ENCODE data around the gene CDH4. TPM values are rescaled to one million over a fixed set of nuclear protein-coding genes. Genes with fewer than 3 reads are reported as not detected.

Gene CDH4
- polyA plus RNA-seq, 1 donor (not counting 4 experiments of a cell fraction or from before 2014, with no cell fraction given) = 2.2 TPM

GRCh38 chr20:61354901-61355495 lies 102.9 kb downstream of the CDH4 start:
- no peak for DNase-seq (ENCODE audit: low read depth, low spot score)
- Histone ChIP-seq H3K79me2 (ENCODE audit: control insufficient read depth, insufficient read depth, low read length) (no peaks in the 10 kb centered on the region), H3K27me3 (ENCODE audit: control insufficient read depth, extremely low read depth, insufficient read depth, low read length) (no peaks in the 10 kb centered on the region), H3K4me1 (ENCODE audit: control insufficient read depth, extremely low read depth, insufficient read depth, low read length) (peaks cover 30% of the 10 kb centered on the region), H3K27ac (ENCODE audit: control insufficient read depth, insufficient read depth, low read length) (no peak overlapping the region), H3K4me3 (ENCODE audit: control insufficient read depth in 2 of 3, extremely low read depth in 1 of 3, insufficient read depth in 2 of 3, low read depth in 1 of 3, low read length in 3 of 3) (no peak overlapping the region), H3K9ac (ENCODE audit: control insufficient read depth, extremely low read depth, insufficient read depth, low read length) (no peak overlapping the region), H3K9me1 (ENCODE audit: control insufficient read depth, extremely low read depth, insufficient read depth, low read length) (peaks cover 4% of the 10 kb centered on the region), H3K9me3 (ENCODE audit: control insufficient read depth, low read depth, low read length) (no peaks in the 10 kb centered on the region), H4K20me1 (ENCODE audit: control insufficient read depth, extremely low read depth, insufficient read depth, low read length) (peaks cover 19% of the 10 kb centered on the region), H3K4me2 (ENCODE audit: control insufficient read depth, extremely low read depth, insufficient read depth, low read depth, low read length) (no peak overlapping the region), H2AFZ (ENCODE audit: control insufficient read depth, low read length) (no peak overlapping the region), H3K36me3 (ENCODE audit: control insufficient read depth in 2 of 2, extremely low read depth in 1 of 2, insufficient read depth in 2 of 2, low read length in 2 of 2) (peaks cover 0 to 2% of the 10 kb centered on the region in 2 experiments)
- no peak for TF ChIP-seq CTCF (optimal IDR thresholded peaks at IDR 0.05 in 1 of 3, IDR thresholded peaks at IDR 0.05 in 1 of 3, conservative IDR thresholded peaks at IDR 0.05 in 1 of 3; ENCODE audit: extremely low read depth in 1 of 3, insufficient read depth in 2 of 3, low read length in 3 of 3)
- no peak for TF ChIP-seq EZH2 (IDR thresholded peaks at IDR 0.05; ENCODE audit: low read length)
- dilution Hi-C loops (cut with MboI; ENCODE audit: extremely low pct_ligation_motif_present, low sequenced_read_pairs) = no loop called here
- FAIRE-seq = no peak

DNA sequence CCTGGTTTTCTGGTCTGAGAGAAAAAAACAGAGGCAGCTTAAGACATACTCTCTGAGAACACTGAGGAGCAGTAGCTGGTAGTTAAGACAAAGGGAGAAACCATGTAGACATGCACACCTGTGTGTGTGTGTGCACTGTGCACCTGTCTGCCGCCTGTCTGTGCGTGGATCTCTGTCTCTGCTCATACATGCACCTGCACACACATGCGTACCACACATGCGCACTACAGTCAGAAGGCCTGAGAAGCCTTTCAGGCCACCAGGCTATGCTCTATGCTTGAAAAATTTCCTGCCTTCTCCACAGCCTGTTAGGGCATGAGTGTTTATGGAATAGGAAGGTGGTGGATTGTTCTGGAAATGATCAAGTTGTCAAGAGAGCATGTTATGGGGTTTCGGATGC lies 103.5 kb downstream of the CDH4 start:
- Histone ChIP-seq H3K4me2 (ENCODE audit: control insufficient read depth, extremely low read depth, insufficient read depth, low read depth, low read length) (no peak overlapping the region), H3K9me3 (ENCODE audit: control insufficient read depth, low read depth, low read length) (no peaks in the 10 kb centered on the region), H2AFZ (ENCODE audit: control insufficient read depth, low read length) (no peak overlapping the region), H3K36me3 (ENCODE audit: control insufficient read depth in 2 of 2, extremely low read depth in 1 of 2, insufficient read depth in 2 of 2, low read length in 2 of 2) (peaks cover 0 to 4% of the 10 kb centered on the region in 2 experiments), H3K9me1 (ENCODE audit: control insufficient read depth, extremely low read depth, insufficient read depth, low read length) (peaks cover 4% of the 10 kb centered on the region), H3K27me3 (ENCODE audit: control insufficient read depth, extremely low read depth, insufficient read depth, low read length) (no peaks in the 10 kb centered on the region), H3K27ac (ENCODE audit: control insufficient read depth, insufficient read depth, low read length) (no peak overlapping the region), H3K4me1 (ENCODE audit: control insufficient read depth, extremely low read depth, insufficient read depth, low read length) (peaks cover 30% of the 10 kb centered on the region), H3K79me2 (ENCODE audit: control insufficient read depth, insufficient read depth, low read length) (no peaks in the 10 kb centered on the region), H4K20me1 (ENCODE audit: control insufficient read depth, extremely low read depth, insufficient read depth, low read length) (peaks cover 19% of the 10 kb centered on the region), H3K9ac (ENCODE audit: control insufficient read depth, extremely low read depth, insufficient read depth, low read length) (no peak overlapping the region), H3K4me3 (ENCODE audit: control insufficient read depth in 2 of 3, extremely low read depth in 1 of 3, insufficient read depth in 2 of 3, low read depth in 1 of 3, low read length in 3 of 3) (no peak overlapping the region)
- FAIRE-seq (no peak), DNase-seq (ENCODE audit: low read depth, low spot score) (no peak)
- TF ChIP-seq EZH2 (IDR thresholded peaks at IDR 0.05; ENCODE audit: low read length) (no peak), CTCF (optimal IDR thresholded peaks at IDR 0.05 in 1 of 3, IDR thresholded peaks at IDR 0.05 in 1 of 3, conservative IDR thresholded peaks at IDR 0.05 in 1 of 3; ENCODE audit: extremely low read depth in 1 of 3, insufficient read depth in 2 of 3, low read length in 3 of 3) (peak in 1 of 3 experiments; percentile 4)
- dilution Hi-C loops (cut with MboI; ENCODE audit: extremely low pct_ligation_motif_present, low sequenced_read_pairs) = no loop called here

Data from keratinocyte (primary cell).